NCI-H526 (cell line): ENCODE measurements around the gene LIG3.
"Not testable (repeated sequence)": the region's sequence is repeated elsewhere in the genome, so short reads cannot be mapped to it uniquely, and the experiment has no call there.

Source experiments
- DNase-seq, 2 experiments: peaks; one replicate each; lab custom pipeline; 2025; lab: John Stamatoyannopoulos, UW

The LIG3 gene

DNA sequence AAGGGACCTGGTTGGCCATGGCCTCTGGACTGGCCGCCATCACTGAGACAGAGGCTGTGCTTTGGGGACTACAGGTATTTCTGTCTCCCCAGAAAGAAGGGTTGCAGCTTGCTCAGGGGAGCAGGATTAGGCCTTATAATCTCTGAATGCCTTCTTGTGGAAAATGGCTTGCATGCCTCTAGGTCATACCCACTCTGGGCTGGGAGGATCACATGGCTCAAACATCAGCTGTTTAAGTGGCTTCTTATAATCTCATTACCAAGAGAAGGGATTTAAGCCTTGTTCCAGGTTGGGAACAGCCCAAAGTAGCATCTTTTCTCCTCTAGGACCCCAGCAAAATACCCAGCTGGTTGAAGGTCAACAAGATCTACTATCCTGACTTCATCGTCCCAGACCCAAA, 19.1 kb downstream of the LIG3 start:
- no peak for DNase-seq

DNA sequence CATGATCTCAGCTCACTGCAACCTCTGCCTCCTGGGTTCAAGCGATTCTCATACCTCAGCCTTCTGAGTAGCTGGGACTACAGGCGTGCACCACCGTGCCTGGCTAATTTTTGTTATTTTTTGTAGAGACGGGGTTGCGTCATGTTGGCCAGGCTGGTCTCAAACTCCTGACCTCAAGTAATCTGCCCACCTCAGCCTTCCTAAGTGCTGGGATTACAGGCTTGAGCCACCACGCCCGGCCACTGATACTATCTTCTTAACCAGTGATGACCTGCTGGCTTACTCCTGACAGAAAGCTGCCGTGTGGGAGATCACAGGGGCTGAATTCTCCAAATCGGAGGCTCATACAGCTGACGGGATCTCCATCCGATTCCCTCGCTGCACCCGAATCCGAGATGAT, 20.7 kb downstream of the LIG3 start:
- DNase-seq = not testable (repeated sequence)

DNA sequence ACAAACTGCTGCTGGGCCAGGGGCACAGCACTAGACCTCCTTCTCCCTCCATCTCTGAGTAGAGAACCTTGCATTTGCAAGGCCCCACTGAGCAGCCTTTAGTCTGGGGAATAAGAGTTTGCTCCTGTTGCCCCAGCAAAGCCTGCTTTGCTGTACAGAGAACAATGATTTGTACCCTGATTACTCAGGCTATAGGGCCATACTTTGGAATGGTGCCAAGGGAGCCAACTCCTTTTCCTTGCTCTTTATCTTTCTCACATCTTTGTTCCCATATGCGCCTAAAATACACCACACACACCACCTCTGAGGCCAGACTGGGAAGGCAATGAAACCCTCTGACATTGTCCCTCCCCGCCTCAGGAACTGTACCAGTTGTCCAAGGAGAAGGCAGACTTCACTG, 21.2 kb downstream of the LIG3 start:
- DNase-seq = no peak

DNA sequence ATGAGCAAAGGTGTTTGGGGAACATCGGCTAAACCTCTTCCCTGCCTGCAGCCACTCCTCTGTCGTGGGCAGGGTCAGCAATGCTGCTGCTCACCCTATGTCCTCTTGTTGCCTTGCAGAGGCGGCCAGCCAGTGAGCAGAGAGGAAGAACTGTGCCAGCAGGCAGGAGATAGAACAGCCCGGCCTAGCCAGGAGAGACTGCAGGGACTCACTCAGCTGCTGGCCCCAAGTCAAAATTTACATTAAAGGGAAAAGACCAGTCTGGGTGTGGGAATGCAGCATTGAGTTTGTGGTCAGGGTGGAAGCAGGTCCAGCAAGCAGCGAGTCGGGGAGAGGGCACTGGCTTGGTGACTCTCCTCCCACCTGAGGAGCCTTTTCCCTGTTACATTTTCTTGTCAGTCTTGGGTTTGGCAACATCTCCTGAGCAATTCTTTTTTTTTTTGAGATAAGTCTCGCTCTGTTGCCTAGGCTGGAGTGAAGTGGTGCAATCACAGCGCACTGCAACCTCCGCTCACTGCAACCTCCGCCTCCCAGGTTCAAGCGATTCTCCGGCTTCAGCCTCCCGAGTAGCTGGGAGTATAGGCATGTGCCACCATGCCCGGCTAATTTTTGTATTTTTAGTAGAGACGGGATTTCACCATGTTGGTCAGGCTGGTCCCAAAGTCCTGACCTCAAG, 22.7 kb downstream of the LIG3 start:
- DNase-seq = no peak

DNA sequence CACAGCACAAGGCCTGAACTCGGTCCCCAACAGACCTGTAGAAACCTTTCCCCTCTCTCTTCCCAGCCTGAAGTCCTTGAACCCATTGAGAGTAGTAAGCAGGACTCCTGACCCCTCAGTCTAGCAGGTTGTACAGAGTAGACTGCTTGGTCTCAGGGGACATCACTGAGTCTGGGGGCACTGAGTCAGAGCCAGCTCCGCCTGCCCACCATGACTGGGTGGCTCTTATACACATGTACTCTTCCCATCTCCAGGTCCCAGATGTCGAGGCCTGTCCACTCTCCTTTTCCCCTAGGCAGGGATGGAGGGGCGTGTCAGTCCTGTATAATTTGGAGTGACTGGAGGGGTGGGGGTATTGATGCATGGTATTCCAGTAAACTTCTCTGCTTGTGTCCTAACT, 23.5 kb downstream of the LIG3 start:
- no peak for DNase-seq

DNA sequence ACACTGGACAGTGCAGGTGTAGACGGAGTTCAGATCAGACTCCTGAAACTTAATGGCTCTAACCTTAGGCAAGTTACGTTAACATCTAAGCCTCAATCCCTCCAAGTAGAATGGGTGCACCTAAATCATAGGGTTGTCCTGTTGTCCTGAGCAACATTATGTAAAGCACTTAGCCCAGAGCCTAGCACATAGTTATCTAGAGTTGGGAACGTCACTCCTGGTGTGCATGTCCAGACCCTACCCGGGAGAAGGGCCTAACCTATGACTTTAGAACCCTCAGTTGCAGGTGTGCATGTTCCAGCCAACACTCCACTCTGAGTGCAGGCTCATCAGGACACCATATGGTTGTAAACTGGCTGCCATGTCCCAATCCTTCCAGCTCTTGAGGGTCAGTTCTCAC, 26.0 kb downstream of the LIG3 start:
- DNase-seq = no peak

DNA sequence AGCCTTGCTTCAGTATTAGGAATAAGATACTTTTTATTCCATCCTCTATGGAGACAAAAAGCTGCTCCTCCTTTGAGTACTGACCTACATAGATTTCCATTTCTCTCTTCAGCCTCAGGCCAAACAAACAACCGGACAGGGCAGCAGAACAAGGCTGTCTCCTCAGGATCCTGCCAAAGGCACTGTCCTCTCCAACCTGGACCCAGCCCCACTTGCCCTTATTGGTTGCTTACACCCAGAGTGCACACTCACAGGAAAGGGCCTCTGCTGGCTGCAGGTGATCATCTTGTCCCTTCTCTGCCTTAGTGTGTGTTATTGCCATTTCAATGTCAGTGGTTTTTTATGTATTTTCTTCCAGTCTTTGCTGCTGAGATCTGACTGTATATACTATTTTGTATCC, 26.6 kb downstream of the LIG3 start:
- DNase-seq = no peak

DNA sequence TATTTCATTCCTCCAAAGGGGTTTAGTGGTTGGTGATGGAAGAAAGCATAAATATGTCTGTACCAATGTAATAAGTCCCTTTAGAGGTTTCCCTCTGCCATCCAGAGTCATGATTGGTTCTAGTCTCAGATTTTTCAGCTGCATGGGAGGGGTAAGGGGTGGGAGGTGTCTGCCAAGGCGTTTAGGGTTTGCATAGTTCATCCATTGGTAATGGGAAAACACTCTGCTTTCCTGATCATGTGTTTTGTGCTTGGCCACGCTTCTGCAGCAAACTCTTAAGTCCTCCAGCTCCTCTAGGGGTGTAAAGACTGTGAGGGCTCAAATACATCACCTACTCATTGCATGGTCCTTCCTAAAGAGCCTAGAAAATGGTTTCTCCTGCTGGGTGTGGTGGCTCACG, 29.8 kb downstream of the LIG3 start:
- DNase-seq = no peak

DNA sequence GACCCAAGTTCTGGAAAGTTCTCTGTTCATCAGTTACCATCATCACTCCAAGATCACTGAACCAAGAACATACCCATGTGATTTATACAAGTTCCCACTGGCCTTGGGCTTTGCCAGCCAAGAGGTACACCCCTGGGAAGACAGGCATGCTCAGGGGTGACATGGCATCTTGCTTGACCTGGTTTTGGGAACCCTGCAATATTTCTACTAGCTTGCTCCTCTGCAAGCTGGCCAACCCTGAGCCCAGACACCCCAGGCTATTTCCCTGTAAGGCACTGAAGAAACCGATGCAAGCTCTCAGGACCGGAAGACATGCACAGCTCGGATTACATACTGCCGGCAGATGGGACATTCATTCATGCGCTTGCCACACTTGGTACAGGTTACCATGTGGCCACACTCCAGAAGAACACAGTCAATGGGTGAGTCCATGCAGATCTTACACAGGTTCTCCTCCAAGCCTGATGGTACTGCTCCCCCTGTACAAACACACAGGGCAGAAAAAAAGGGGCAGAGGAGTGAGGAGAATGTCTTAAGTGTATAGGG, 31.4 kb downstream of the LIG3 start:
- DNase-seq = peak; percentile 14 to 29

DNA sequence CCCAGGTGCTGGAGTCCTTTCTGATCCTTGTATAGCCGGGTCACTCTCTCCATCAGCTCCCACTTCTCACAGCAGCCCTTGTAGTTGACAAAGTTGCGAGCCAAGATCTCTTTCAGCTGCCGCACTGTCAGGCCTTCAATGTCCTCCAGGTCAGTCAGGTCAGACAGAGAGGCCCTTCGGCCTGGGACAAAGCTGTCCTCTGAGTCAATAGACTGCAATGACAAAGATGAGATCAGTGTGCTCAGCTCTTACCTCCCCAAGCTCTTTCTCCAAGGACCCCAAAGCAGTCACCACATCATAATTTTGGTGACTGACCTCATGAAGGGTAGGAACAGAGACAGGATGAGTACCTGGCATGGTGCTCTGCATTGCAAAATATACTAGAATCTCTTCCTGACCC, 36.1 kb downstream of the LIG3 start:
- DNase-seq = no peak

DNA sequence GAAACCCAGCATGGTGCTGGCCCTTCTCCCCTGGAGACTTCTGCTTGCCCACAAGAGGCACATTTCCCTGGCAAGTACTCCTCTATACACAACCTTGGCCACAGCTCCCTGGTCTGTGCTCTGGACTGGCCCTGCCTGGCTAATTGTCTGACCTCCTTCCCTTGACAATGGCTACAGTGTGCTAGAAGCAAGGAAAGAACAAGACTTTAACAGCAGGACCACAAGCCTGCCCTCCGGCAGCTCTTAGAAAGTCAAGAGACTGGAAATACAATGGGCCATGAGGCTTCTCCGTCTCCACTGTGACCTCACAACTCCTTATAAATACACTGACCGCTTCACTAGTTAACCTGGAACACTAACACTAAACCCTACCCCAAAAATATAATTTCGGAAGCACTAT, 36.7 kb downstream of the LIG3 start:
- DNase-seq = no peak

DNA sequence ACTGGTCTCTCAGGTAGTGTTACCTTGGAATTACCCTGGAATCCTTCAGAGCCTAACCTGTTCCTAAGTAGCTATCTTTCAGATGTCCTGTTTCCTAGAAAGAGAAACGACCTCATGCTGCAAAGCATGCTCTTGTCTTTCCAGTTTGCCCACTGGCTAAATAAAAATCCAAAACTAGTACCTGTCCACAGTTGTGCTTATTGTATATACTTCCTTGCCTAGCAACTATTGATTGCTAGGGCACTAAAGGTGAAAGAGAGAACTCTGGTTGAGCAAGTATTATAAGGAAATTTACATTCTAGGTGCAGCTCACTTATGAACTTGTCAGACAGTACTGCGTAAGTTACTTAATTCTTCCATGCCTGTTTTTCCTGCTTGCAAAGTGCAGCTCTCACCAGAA, 38.5 kb downstream of the LIG3 start:
- no peak for DNase-seq

DNA sequence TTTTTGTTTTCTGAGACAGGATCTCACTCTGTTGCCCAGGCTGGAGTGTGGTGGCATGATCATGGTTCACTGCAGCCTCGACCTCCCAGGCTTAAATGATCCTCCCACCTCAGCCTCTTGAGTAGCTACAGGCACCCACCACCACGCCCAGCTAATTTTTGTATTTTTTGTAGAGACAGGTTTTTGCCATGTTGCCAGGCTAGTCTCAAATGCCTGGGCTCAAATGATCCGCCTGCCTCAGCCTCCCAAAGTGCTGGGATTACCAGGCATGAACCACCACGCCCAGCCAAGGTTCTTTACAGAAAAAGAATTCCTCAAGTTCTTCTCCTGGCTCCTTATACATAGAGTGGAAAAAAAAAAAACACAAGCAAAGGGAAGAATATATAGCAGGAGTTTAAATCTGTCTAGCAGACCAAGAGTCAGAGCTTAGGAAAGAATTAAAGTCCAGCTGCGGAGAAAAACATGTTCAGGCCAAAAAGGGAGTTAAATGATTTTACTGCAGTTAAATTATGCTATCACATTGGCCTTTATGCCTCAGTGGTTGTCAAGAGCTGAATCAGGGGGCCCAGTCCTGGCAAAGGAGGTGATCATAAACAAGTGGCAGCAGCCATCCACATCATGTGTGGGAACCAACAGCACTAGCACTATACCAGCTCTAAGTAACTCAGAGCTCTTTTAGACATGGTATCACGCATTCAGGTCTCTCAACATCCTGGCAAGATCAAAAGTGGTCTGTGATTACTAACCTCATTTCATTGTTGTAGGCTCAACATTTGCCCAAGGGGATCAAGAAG, 39.3 kb downstream of the LIG3 start:
- DNase-seq = no peak

DNA sequence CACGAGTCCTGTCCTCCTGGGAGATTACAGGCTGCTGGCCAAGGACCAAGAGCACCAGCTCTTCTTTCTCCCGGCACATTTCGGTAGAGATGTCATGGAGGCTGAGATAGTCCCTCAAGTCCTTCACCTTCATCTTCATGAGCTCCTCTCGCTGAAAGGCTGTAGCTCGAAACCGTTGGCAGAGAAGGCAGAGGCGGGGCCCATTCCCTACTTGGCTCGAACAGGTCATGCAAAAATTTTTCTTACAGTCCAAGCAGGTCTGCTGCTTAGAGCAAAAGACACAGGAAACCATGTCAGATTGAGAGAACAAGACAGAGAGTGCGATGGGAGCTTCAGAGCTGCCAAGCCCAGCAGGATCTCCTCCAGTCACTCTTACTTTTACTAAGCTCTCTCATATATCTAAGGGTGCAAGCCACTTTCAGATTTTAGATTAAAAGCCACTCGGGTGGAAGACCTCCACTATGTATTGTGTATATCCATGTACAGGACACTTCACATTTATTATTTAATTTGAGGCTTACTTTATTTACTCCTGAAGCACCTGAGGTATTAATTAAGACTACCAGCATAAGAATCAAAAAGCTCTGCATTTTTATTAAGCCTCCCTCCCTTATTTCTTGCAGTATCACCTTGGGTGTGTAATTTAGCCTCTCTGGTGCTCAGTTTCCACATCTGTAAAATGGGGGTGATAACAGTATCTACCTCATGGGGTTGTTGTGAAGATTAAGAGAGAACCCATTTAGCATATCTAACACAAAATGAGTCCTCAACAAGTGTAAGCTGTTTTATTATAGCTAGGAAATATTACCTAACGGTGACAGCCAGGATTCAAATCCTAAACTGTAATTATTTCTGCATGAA, 41.4 kb downstream of the LIG3 start:
- DNase-seq = no peak

DNA sequence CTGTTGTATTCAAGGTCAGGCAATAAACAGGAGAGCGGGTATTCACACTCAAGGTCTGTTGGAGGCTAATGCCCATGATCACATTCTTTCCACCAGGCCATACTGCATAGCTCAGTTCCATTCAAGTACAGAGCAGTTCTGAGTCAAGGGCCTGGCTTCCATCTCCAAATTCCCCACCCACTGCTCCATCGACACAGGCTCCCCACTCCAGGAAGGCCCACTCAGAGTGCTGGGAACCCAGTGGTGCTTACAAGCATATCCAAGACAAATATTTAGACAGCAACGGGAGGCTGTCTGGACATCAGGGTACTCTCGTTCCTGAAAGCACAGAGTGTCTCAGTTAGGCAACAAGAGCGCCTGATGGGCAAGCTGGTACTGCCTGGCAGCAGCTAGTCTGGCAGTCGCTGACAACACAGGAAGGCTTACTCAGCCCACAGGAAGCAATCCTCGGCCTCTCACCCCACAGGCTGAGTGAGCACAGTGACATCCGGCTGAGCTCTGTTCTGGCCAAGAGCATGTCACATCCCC, 42.3 kb downstream of the LIG3 start:
- no peak for DNase-seq

DNA sequence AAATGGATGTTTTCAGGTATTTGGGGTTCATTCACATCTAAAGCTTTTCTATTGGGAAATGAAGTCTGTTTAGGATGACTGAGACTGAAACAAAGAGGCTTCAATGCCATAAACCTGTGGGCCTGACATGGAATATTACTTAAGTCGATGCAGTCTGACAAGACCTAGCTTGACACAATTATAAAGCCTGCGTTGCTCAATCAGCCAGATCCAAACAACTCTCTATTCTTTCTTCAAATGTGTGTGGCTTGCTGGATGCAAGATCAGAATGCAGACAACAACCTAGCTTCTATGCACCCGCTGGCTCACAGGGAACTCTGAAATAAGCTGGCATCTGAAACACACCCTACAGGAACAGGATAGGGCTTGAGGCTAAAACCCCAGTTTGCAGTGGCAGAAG, 43.2 kb downstream of the LIG3 start:
- no peak for DNase-seq

DNA sequence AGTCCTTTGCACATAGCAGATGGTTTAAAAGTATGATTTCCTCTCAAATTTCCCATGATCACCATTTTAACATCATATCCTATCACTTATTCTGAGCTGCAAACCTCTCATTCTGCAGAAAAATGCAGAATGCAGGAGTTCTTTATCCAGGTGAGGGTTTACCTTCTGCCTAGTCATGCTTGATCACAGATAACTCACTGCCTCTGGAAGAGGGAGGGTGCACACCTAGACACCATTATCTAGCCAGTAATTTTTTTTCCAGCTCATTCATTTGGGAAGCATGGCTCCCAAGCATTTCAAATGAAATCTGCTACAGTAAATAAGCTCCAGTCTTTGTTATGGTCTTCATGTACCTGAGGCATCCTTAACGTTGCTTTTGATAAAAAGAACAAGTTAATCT, 45.2 kb downstream of the LIG3 start:
- no peak for DNase-seq

DNA sequence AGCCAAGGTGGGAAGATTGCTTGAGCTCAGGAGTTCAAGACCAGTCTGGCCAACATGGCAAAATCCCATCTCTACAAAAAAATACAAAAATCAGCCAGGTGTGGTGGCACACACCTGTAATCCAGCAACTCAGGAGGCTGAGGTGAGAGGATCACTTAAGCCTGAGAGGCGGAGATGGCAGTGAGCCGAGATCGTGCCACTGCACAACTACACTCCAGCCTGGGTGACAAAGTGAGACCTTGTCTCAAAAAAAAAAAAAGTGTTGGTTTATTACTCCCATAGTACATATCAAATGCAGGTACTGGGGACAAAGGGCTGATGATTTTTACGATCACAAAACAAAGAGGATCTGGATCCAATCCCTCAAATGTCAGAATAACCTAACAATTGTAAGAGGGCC, 47.8 kb downstream of the LIG3 start:
- not testable (repeated sequence) for DNase-seq

DNA sequence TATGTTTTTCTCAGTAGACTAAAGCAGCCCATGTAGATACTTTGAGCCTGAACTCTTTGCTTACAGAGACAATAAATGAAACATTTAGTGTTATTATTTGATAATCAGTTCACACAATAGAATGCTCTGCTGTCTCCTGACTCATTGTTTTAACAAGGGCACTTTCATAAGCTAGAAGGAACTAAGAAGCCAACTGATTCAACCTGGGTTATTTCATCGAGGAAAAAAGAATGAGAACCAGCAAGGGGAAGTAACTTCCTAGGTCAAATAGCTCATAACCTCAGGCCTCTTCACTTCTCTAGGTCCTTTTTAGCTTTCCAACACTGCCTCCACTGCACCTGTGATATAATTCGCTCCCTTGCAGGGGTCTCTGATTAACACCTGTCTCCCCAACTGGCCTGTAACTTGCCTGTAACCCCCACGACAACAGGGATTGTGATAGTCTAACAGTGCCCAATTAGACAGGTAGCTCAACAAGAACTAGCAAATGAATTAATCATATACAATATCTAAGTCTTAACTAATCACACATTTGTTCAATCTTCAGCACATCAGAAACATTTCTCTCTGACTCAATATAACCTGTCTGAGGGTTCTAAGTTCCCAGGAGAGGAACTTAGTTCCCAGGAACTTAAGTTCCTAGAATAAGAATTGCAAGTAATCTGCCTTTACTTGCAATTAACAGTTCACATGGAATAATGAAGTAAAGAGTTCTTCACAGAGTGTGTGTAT, 48.4 kb downstream of the LIG3 start:
- DNase-seq = no peak

DNA sequence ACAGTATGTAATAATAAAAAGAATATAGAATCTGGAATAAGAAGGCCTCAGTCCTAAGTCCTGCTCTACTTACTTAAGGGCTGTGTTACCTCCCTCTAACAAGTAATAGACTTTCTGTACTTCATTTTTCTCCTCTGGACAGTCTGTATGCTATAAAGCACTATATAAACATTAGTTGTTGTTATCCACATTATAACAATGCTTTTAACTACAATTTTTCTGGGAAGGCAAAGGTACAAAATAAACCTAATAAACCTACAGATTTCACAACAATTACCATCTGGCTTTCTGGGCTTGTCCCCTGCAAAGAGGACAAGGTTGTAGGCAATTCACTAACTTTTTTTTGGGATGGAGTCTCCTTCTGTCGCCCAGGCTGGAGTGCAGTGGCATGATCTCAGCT, 50.5 kb downstream of the LIG3 start:
- DNase-seq = no peak

DNA sequence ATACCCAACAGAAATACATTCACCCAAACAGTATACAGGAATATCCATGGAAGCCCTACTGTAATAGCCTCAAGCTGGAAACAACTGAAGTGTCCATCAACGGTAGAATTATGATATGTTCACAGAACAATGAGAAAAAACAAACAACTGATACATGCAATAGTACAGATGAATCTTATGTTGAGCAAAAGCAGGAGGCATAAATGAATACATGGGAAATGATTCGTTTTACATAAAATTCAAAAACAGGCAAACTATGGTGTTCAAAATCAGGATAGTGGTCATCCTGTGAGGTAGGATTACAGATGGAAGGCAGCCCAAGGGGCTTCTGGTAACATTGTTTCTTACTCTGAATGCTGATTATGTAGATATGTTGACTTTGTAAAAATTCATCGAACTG, 58.1 kb downstream of the LIG3 start:
- no peak for DNase-seq

DNA sequence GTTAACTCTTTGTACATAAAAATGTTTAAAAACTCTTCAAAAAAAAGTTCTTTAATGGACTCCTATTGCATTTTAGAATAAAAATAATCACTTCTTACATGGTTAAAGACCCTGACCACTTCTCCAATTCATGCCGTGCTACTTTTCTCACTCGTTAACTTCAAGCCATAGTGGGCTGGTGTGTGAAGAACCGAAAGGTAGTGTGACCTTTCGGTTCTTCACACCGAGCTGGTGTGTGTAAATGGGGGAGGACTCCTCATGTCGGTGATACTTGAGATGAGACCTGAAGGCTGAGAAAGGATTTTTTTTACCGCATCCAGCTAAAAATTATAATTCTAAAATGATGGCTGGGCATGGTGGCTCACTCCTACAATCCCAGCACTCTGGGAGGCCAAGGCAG, 61.1 kb downstream of the LIG3 start:
- no peak for DNase-seq
